ENCODE data around the gene GRIA3.
"Not testable (repeated sequence)": the region's sequence is repeated elsewhere in the genome, so short reads cannot be mapped to it uniquely, and the experiment has no call there.

The GRIA3 gene

GRCh38 chrX:123455693-123456092 lies 271.6 kb downstream of the GRIA3 start:
- DNase-seq (ENCODE audit: low read depth in 2 of 2), result no peak

GRCh38 chrX:123464709-123465108 lies 280.6 kb downstream of the GRIA3 start:
- DNase-seq (ENCODE audit: low read depth in 2 of 2), result no peak

GRCh38 chrX:123468481-123468880 lies 284.4 kb downstream of the GRIA3 start:
- DNase-seq (ENCODE audit: low read depth in 2 of 2), result no peak

- DNase-seq (ENCODE audit: low read depth in 2 of 2), result no peak
Observed at GRCh38 chrX:123475068-123475724, 291.1 kb downstream of the GRIA3 start.

GRCh38 chrX:123476611-123477219 lies 292.6 kb downstream of the GRIA3 start:
- DNase-seq (ENCODE audit: low read depth in 2 of 2), result no peak

GRCh38 chrX:123477673-123478072 lies 293.6 kb downstream of the GRIA3 start:
- no peak for DNase-seq (ENCODE audit: low read depth in 2 of 2)

- no peak for DNase-seq (ENCODE audit: low read depth in 2 of 2)
Observed at GRCh38 chrX:123481913-123482851, 298.1 kb downstream of the GRIA3 start.

GRCh38 chrX:123486297-123486696 lies 302.2 kb downstream of the GRIA3 start:
- no peak for DNase-seq (ENCODE audit: low read depth in 2 of 2)

- DNase-seq (ENCODE audit: low read depth in 2 of 2), result no peak
Observed at GRCh38 chrX:123487236-123487635, 303.2 kb downstream of the GRIA3 start.

GRCh38 chrX:123487669-123488068 lies 303.6 kb downstream of the GRIA3 start:
- no peak for DNase-seq (ENCODE audit: low read depth in 2 of 2)

- DNase-seq (ENCODE audit: low read depth in 2 of 2), result no peak
Observed at GRCh38 chrX:123489011-123489410, 304.9 kb downstream of the GRIA3 start.

- DNase-seq (ENCODE audit: low read depth in 2 of 2), result no peak
Observed at GRCh38 chrX:123493857-123494256, 309.8 kb downstream of the GRIA3 start.

- no peak for DNase-seq (ENCODE audit: low read depth in 2 of 2)
Observed at GRCh38 chrX:123499787-123500186, 315.7 kb downstream of the GRIA3 start.

- DNase-seq (ENCODE audit: low read depth in 2 of 2), result no peak
Observed at GRCh38 chrX:123504047-123504446, 320.0 kb downstream of the GRIA3 start.

GRCh38 chrX:123504630-123505270 lies 320.7 kb downstream of the GRIA3 start:
- no peak for DNase-seq (ENCODE audit: low read depth in 2 of 2)

GRCh38 chrX:123513585-123514278 lies 329.7 kb downstream of the GRIA3 start:
- DNase-seq (ENCODE audit: low read depth in 2 of 2), result no peak

- DNase-seq (ENCODE audit: low read depth in 2 of 2), result not testable (repeated sequence)
Observed at GRCh38 chrX:123514279-123514640, 330.2 kb downstream of the GRIA3 start.

- no peak for DNase-seq (ENCODE audit: low read depth in 2 of 2)
Observed at GRCh38 chrX:123518791-123519190, 334.7 kb downstream of the GRIA3 start.

GRCh38 chrX:123525123-123525725 lies 341.1 kb downstream of the GRIA3 start:
- DNase-seq (ENCODE audit: low read depth in 2 of 2), result no peak

GRCh38 chrX:123530726-123531125 lies 346.6 kb downstream of the GRIA3 start:
- not testable (repeated sequence) for DNase-seq (ENCODE audit: low read depth in 2 of 2)
